HepG2 (cell line): ENCODE data around the gene ALDH1L2. TPM values are rescaled to one million over a fixed set of nuclear protein-coding genes. Genes with fewer than 3 reads are reported as not detected.

Experiments used
- ATAC-seq: fragments of 200-7000 bp; cut with Tn5 transposase; 3 replicates; pipeline ENCODE4 v1.9.1; 2020; ENCODE audit warnings: mild to moderate bottlenecking, moderate library complexity
- BruUV-seq: library from RNA; stranded (reverse); fragments of 400-500 nt; replicated peaks from 2 replicates; lab custom pipeline; 2021; lab: Mats Ljungman, UMichigan
- CTCF ChIA-PET: fragments of 300-600 bp; formaldehyde crosslinking; extraction: SDS; loops from one replicate; lab custom pipeline; 2021; ENCODE audit warnings: low total read pairs, inconsistent platforms, low intra/inter-chr PET ratio; lab: Yijun Ruan, JAX
- POLR2A ChIA-PET: fragments of 350-600 bp; sonication (Branson Sonifier 250); formaldehyde crosslinking; loops from one replicate; lab custom pipeline; 2020; ENCODE audit warnings: antibody characterized with exemption, inconsistent platforms; lab: Yijun Ruan, JAX
- DNase-seq: peaks from one replicate; pipeline ENCODE4 v3.0.0-alpha.2; 2015; ENCODE audit warnings: low spot score
- FAIRE-seq: peaks from 3 replicates; lab custom pipeline; 2011; peaks lifted over from hg19 to GRCh38; lab: Jason Lieb, UNC
- H2AFZ ChIP-seq: one replicate; pipeline ENCODE4 v1.6.1; 2011; ENCODE audit warnings: low read length, inconsistent platforms
- H3K27ac ChIP-seq: fragments of 300-600 bp; 3 replicates; pipeline ENCODE4 v1.8.0; 2011; ENCODE audit warnings: mixed run types, mild to moderate bottlenecking, mixed read lengths, low read length, inconsistent platforms; ENCODE audit not compliant: insufficient read depth; ENCODE audit errors: extremely low read length
- H3K27me3 ChIP-seq, 2 experiments: fragments of 200-600 bp in 1 of 2; 2 replicates in 1 of 2; 3 replicates in 1 of 2; pipeline versions ENCODE4 v1.6.0 to v1.8.0; 2011; ENCODE audit warnings: low read length in 2 of 2, mild to moderate bottlenecking in 2 of 2, moderate library complexity in 2 of 2, inconsistent platforms in 1 of 2; ENCODE audit not compliant: insufficient read depth in 2 of 2, control insufficient read depth in 1 of 2
- H3K36me3 ChIP-seq, 2 experiments: fragments of 200-600 bp in 1 of 2; replicated peaks in 1 of 2; 2 replicates in 1 of 2; 3 replicates in 1 of 2; pipeline versions ENCODE4 v1.5.1 to v1.8.0; 2011; ENCODE audit warnings: low read length in 2 of 2, inconsistent platforms in 1 of 2; ENCODE audit not compliant: insufficient read depth in 2 of 2, control insufficient read depth in 1 of 2
- H3K4me1 ChIP-seq: 2 replicates; pipeline ENCODE4 v1.5.1; 2012; ENCODE audit warnings: low read length, inconsistent platforms; ENCODE audit not compliant: insufficient read depth
- H3K4me2 ChIP-seq: 2 replicates; pipeline ENCODE4 v1.6.0; 2011; ENCODE audit warnings: low read depth, low read length, inconsistent platforms
- H3K4me3 ChIP-seq, 3 experiments: fragments of 200-600 bp in 1 of 3; sonication (generic), shearing (Covaris generic) in 1 of 3; replicated peaks in 1 of 3; 2 replicates each; pipeline ENCODE4 v1.5.1; 2011 to 2016; ENCODE audit warnings: low read length in 3 of 3, inconsistent platforms in 2 of 3, low read depth in 2 of 3, mild to moderate bottlenecking in 2 of 3, control low read depth in 1 of 3, mixed read lengths in 1 of 3; ENCODE audit not compliant: insufficient read depth in 1 of 3
- H3K79me2 ChIP-seq: one replicate; pipeline ENCODE4 v1.6.1; 2011; ENCODE audit warnings: low read length, inconsistent platforms; ENCODE audit not compliant: insufficient read depth
- H3K9ac ChIP-seq: 2 replicates; pipeline ENCODE4 v1.6.0; 2011; ENCODE audit warnings: mild to moderate bottlenecking, low read depth, low read length, inconsistent platforms; ENCODE audit not compliant: insufficient read depth
- H3K9me3 ChIP-seq: 2 replicates; pipeline ENCODE4 v1.5.1; 2012; ENCODE audit warnings: mild to moderate bottlenecking, low read length
- H4K20me1 ChIP-seq: 2 replicates; pipeline ENCODE4 v1.6.0; 2011; ENCODE audit warnings: inconsistent platforms, mild to moderate bottlenecking, low read length, moderate library complexity; ENCODE audit not compliant: insufficient read depth
- GTF3A ChIP-seq: sonication (generic); formaldehyde crosslinking; conservative IDR thresholded peaks from 2 replicates; pipeline ENCODE4 v1.4.0; 2020; ENCODE audit warnings: mild to moderate bottlenecking, missing genetic modification reagents
- MLLT10 ChIP-seq: sonication (generic); formaldehyde crosslinking; IDR thresholded peaks from 2 replicates; pipeline ENCODE4 v1.4.0; 2020; ENCODE audit warnings: missing genetic modification reagents
- NBN ChIP-seq: fragments of 450-650 bp; conservative IDR thresholded peaks from 2 replicates; pipeline ENCODE4 v1.6.1; 2017
- SETDB1 ChIP-seq: sonication (generic); formaldehyde crosslinking; IDR thresholded peaks from 2 replicates; pipeline ENCODE4 v1.5.1; 2020; ENCODE audit warnings: missing genetic modification reagents, mild to moderate bottlenecking, borderline replicate concordance
- TCF12 ChIP-seq, 2 experiments: fragments of 450-650 bp in 1 of 2; sonication (generic) in 1 of 2; formaldehyde crosslinking in 1 of 2; IDR thresholded peaks; 2 replicates each; pipeline versions ENCODE4 v1.6.1 to v1.8.0; 2017 to 2022; ENCODE audit warnings: antibody characterized with exemption in 1 of 2, mild to moderate bottlenecking in 1 of 2, missing genetic modification reagents in 1 of 2, moderate library complexity in 1 of 2
- ZBTB10 ChIP-seq: sonication (generic); formaldehyde crosslinking; IDR thresholded peaks from 2 replicates; pipeline ENCODE4 v1.4.0; 2020; ENCODE audit warnings: missing genetic modification reagents, borderline replicate concordance
- ZBTB2 ChIP-seq: sonication (generic); formaldehyde crosslinking; IDR thresholded peaks from 2 replicates; pipeline ENCODE4 v1.8.0; 2022; ENCODE audit warnings: low read depth, missing genetic modification reagents
- ZFP37 ChIP-seq: sonication (generic); formaldehyde crosslinking; IDR thresholded peaks from 2 replicates; pipeline ENCODE4 v1.4.0; 2020; ENCODE audit warnings: missing genetic modification reagents, borderline replicate concordance
- ZNF143 ChIP-seq: sonication (generic); formaldehyde crosslinking; IDR thresholded peaks from 2 replicates; pipeline ENCODE4 v1.4.0; 2020; ENCODE audit warnings: missing genetic modification reagents
- ZNF343 ChIP-seq: sonication (generic); formaldehyde crosslinking; IDR thresholded peaks from 2 replicates; pipeline ENCODE4 v1.4.0; 2020; ENCODE audit warnings: mild to moderate bottlenecking, missing genetic modification reagents
- ZNF468 ChIP-seq: sonication (generic); formaldehyde crosslinking; IDR thresholded peaks from 2 replicates; pipeline ENCODE4 v1.8.0; 2022; ENCODE audit warnings: mild to moderate bottlenecking, moderate library complexity, missing genetic modification reagents
- ZNF839 ChIP-seq: sonication (generic); formaldehyde crosslinking; IDR thresholded peaks from 2 replicates; pipeline ENCODE4 v1.4.0; 2020; ENCODE audit warnings: missing genetic modification reagents, mild to moderate bottlenecking, borderline replicate concordance
- WGBS: methylation state at CpG from one replicate; pipeline ENCODE4 v1.1.6; 2017; ENCODE audit warnings: low lambda C conversion rate; 5-methylcytosine and 5-hydroxymethylcytosine counted together
- in situ Hi-C: cut with HindIII; loops from 2 replicates; pipeline ENCODE4 v1.10.0; 2017; ENCODE audit warnings: low pct_unique_long_range_greater_than_20kb; ENCODE audit not compliant: extremely low pct_ligation_motif_present
- intact Hi-C: fragments of 100-400 bp; cut with micrococcal nuclease; formaldehyde crosslinking; loops from one replicate; pipeline ENCODE4 v1.10.0; 2022; ENCODE audit not compliant: unreplicated experiment
- polyA plus RNA-seq, 8 experiments: library from polyadenylated mRNA; depleted of rRNA in 3 of 8; stranded (reverse) in 7 of 8; unstranded in 1 of 8; fragments of >200 nt; fragmentation: Illumina TruSeq in 4 of 8; extraction: Trizol in 4 of 8; gene quantifications; 2 replicates each; pipeline versions ENCODE4 v1.2.1 to v1.2.3, GENCODE V29; 2011 to 2016; ENCODE audit warnings: low read depth in 4 of 8, missing spikeins in 1 of 8, mixed read lengths in 1 of 8; ENCODE audit not compliant: insufficient read depth in 1 of 8
- total RNA-seq, 5 experiments: library from RNA; depleted of rRNA; stranded (reverse); fragments of >200 nt; fragmentation: Illumina TruSeq; extraction: Trizol; gene quantifications; 2 replicates each; pipeline ENCODE4 v1.2.3, GENCODE V29; 2016; ENCODE audit warnings: low read depth in 1 of 5
- TF ChIP-seq, protein P1 (sequence below): sonication (generic); IDR thresholded peaks from 2 replicates; pipeline ENCODE4 v1.6.1; 2016; ENCODE audit warnings: low read depth, borderline replicate concordance

ALDH1L2 gene
- total and polyA plus RNA-seq, 2 of the 13 experiments (the other 11 are each of a cell fraction or from before 2014, with no cell fraction given): 0.40 to 4.6 TPM

GRCh38 chr12:105033851-105034250, 50.4 kb downstream of the ALDH1L2 start:
- ATAC-seq: no peak
- no peak overlapping the region for H3K27ac ChIP-seq
- no peak for TF ChIP-seq NBN
- no peak for TF ChIP-seq GTF3A
- TF ChIP-seq MLLT10 (CRISPR knock-in tag): no peak
- TF ChIP-seq ZNF839: no peak
- TF ChIP-seq ZBTB2: no peak
- TF ChIP-seq, protein P1, sequence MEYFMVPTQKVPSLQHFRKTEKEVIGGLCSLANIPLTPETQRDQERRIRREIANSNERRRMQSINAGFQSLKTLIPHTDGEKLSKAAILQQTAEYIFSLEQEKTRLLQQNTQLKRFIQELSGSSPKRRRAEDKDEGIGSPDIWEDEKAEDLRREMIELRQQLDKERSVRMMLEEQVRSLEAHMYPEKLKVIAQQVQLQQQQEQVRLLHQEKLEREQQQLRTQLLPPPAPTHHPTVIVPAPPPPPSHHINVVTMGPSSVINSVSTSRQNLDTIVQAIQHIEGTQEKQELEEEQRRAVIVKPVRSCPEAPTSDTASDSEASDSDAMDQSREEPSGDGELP: no peak
- no peak for TF ChIP-seq ZBTB10 (CRISPR knock-in tag)
- TF ChIP-seq SETDB1 (CRISPR knock-in tag): no peak
- no peak for TF ChIP-seq TCF12 (IDR thresholded peaks at IDR 0.05)
- TF ChIP-seq TCF12 (CRISPR knock-in tag; IDR thresholded peaks at IDR 0.05): no peak
- no peak for TF ChIP-seq ZNF143 (CRISPR knock-in tag)
- no peak for TF ChIP-seq ZFP37
- TF ChIP-seq ZNF468 (CRISPR knock-in tag): no peak
- no peak for TF ChIP-seq ZNF343 (CRISPR knock-in tag)
- H3K4me3 ChIP-seq: no peak overlapping the region
- ChIA-PET CTCF (no interaction called here), POLR2A (no interaction called here)
- H3K27me3 ChIP-seq: no peaks in the 10 kb centered on the region
- no peaks in the 10 kb centered on the region for H3K9me3 ChIP-seq
- H3K4me1 ChIP-seq: no peaks in the 10 kb centered on the region
- H2AFZ ChIP-seq: no peak overlapping the region
- intact Hi-C loops (no loop called here), in situ Hi-C loops (no loop called here)
- BruUV-seq: no TSS peak
- no peak for DNase-seq
- FAIRE-seq: no peak
- H3K36me3 ChIP-seq: no peaks in the 10 kb centered on the region
- H3K9ac ChIP-seq: no peak overlapping the region
- H3K4me2 ChIP-seq: no peak overlapping the region
- 97% methylated on average over 2 of the region's 2 CpGs for WGBS
- no peaks in the 10 kb centered on the region for H3K79me2 ChIP-seq
- no peaks in the 10 kb centered on the region for H4K20me1 ChIP-seq
